Endothelial cell of umbilical vein (primary cell): Measurements from ENCODE around the gene TMEM205. TPM values are rescaled to one million over a fixed set of nuclear protein-coding genes. Genes with fewer than 3 reads are reported as not detected.

Source experiments
- BruUV-seq: library from RNA; stranded (reverse); fragments of 400-500 nt; replicated peaks from 2 replicates; lab custom pipeline; 2021; lab: Mats Ljungman, UMichigan
- CTCF ChIA-PET: fragments of 300-600, 350-600 bp; sonication (Branson Sonifier 250); formaldehyde crosslinking; loops from one replicate; lab custom pipeline; 2021; ENCODE audit warnings: antibody characterized with exemption, inconsistent platforms; lab: Charles Lee
- POLR2A ChIA-PET: fragments of 300-600, 350-600 bp; sonication (Branson Sonifier 250); formaldehyde crosslinking; loops from one replicate; lab custom pipeline; 2021; ENCODE audit warnings: antibody characterized with exemption, inconsistent platforms; lab: Charles Lee
- DNase-seq: peaks from one replicate; pipeline ENCODE4 v3.0.0-alpha.2; 2011; ENCODE audit warnings: low read depth, low spot score
- FAIRE-seq: peaks from 2 replicates; lab custom pipeline; 2011; peaks lifted over from hg19 to GRCh38; lab: Jason Lieb, UNC
- H2AFZ ChIP-seq: 2 replicates; pipeline ENCODE4 v1.6.0; 2012; ENCODE audit warnings: low read depth, low read length, control low read depth, inconsistent platforms
- H3K27ac ChIP-seq: 2 replicates; pipeline ENCODE4 v1.5.1; 2011; ENCODE audit warnings: low read depth, mild to moderate bottlenecking, control low read depth, low read length, moderate library complexity; ENCODE audit not compliant: insufficient read depth
- H3K27me3 ChIP-seq, 2 experiments: 2 replicates each; pipeline versions ENCODE4 v1.6.0 to v1.6.1; 2011; ENCODE audit warnings: low read length in 2 of 2, mixed read lengths in 1 of 2; ENCODE audit not compliant: control insufficient read depth in 2 of 2, insufficient read depth in 2 of 2
- H3K36me3 ChIP-seq, 2 experiments: 2 replicates in 1 of 2; 3 replicates in 1 of 2; pipeline ENCODE4 v1.5.1; 2011; ENCODE audit warnings: low read length in 2 of 2, mild to moderate bottlenecking in 1 of 2, moderate library complexity in 1 of 2; ENCODE audit not compliant: control insufficient read depth in 2 of 2, insufficient read depth in 2 of 2; ENCODE audit errors: extremely low read depth in 1 of 2
- H3K4me1 ChIP-seq: 3 replicates; pipeline ENCODE4 v1.5.1; 2011; ENCODE audit warnings: mild to moderate bottlenecking, low read length; ENCODE audit not compliant: control insufficient read depth, insufficient read depth; ENCODE audit errors: extremely low read depth
- H3K4me2 ChIP-seq: 2 replicates; pipeline ENCODE4 v1.6.1; 2011; ENCODE audit warnings: low read length, control low read depth, mixed read lengths; ENCODE audit not compliant: insufficient read depth
- H3K4me3 ChIP-seq, 3 experiments: fragments of 200-600 bp in 1 of 3; sonication (generic), shearing (Covaris generic) in 1 of 3; replicated peaks in 1 of 3; 2 replicates each; pipeline ENCODE4 v1.5.1; 2011 to 2016; ENCODE audit warnings: control low read depth in 3 of 3, low read length in 3 of 3, mild to moderate bottlenecking in 2 of 3, inconsistent platforms in 1 of 3, low read depth in 1 of 3, moderate library complexity in 1 of 3; ENCODE audit not compliant: insufficient read depth in 1 of 3
- H3K79me2 ChIP-seq: 2 replicates; pipeline ENCODE4 v1.6.0; 2012; ENCODE audit warnings: low read length, inconsistent platforms; ENCODE audit not compliant: control insufficient read depth, insufficient read depth
- H3K9ac ChIP-seq: replicated peaks from 2 replicates; pipeline ENCODE3; 2011; ENCODE audit warnings: low read length, control low read depth; ENCODE audit not compliant: insufficient read depth; ENCODE audit errors: extremely low read depth
- H3K9me1 ChIP-seq: replicated peaks from 3 replicates; pipeline ENCODE4 v1.6.0; 2011; ENCODE audit warnings: mild to moderate bottlenecking, low read length; ENCODE audit not compliant: control insufficient read depth, insufficient read depth; ENCODE audit errors: extremely low read depth
- H3K9me3 ChIP-seq: replicated peaks from 2 replicates; pipeline ENCODE4 v1.5.1; 2012; ENCODE audit warnings: low read length, inconsistent platforms; ENCODE audit not compliant: control insufficient read depth, insufficient read depth
- H4K20me1 ChIP-seq: replicated peaks from 2 replicates; pipeline ENCODE3; 2011; ENCODE audit warnings: mild to moderate bottlenecking, low read length; ENCODE audit not compliant: control insufficient read depth, insufficient read depth; ENCODE audit errors: extremely low read depth
- CTCF ChIP-seq, 2 donors: IDR thresholded peaks; 1 replicate in 1 of 2; 2 replicates in 1 of 2; pipeline ENCODE4 v1.5.1; 2011; ENCODE audit warnings: low read length in 2 of 2, mild to moderate bottlenecking in 2 of 2, moderate library complexity in 2 of 2, control low read depth in 1 of 2, inconsistent platforms in 1 of 2, low read depth in 1 of 2; ENCODE audit not compliant: insufficient read depth in 1 of 2; ENCODE audit errors: extremely low read depth in 1 of 2
- EZH2 ChIP-seq: IDR thresholded peaks from 2 replicates; pipeline ENCODE4 v1.6.1; 2012; ENCODE audit warnings: borderline replicate concordance, low read depth, mild to moderate bottlenecking, moderate library complexity, low read length, inconsistent platforms; ENCODE audit not compliant: severe bottlenecking
- FOS ChIP-seq: IDR thresholded peaks from 2 replicates; pipeline ENCODE4 v1.6.1; 2011; ENCODE audit warnings: mild to moderate bottlenecking, low read length, moderate library complexity, borderline replicate concordance; ENCODE audit not compliant: insufficient read depth
- GATA2 ChIP-seq: IDR thresholded peaks from 2 replicates; pipeline ENCODE4 v1.7.0; 2011; ENCODE audit warnings: low read depth, mild to moderate bottlenecking, moderate library complexity, mixed read lengths, low read length; ENCODE audit not compliant: insufficient read length, insufficient read depth
- JUN ChIP-seq: IDR thresholded peaks from 2 replicates; pipeline ENCODE4 v1.6.1; 2011; ENCODE audit warnings: borderline replicate concordance, low read depth; ENCODE audit not compliant: insufficient read length, insufficient read depth
- MAX ChIP-seq: IDR thresholded peaks from 2 replicates; pipeline ENCODE4 v1.6.1; 2011; ENCODE audit not compliant: insufficient read depth, insufficient read length
- MYC ChIP-seq: IDR thresholded peaks from one replicate; pipeline ENCODE4 v1.6.1; 2011; ENCODE audit warnings: mild to moderate bottlenecking, low read depth, low read length
- POLR2A ChIP-seq: IDR thresholded peaks from 2 replicates; pipeline ENCODE4 v1.6.1; 2012; ENCODE audit warnings: low read depth, mild to moderate bottlenecking, control low read depth, low read length
- POLR2AphosphoS5 ChIP-seq: IDR thresholded peaks from 2 replicates; pipeline ENCODE4 v1.6.1; 2012; ENCODE audit warnings: low read depth, mild to moderate bottlenecking, control low read depth, low read length, moderate library complexity; ENCODE audit not compliant: insufficient read depth
- dilution Hi-C: fragments of 300-500 bp; cut with MboI; formaldehyde crosslinking; loops from one replicate; pipeline ENCODE4 v1.15.0; 2019; ENCODE audit warnings: low sequenced_read_pairs; ENCODE audit not compliant: extremely low pct_ligation_motif_present
- intact Hi-C: fragments of 100-400 bp; cut with micrococcal nuclease; formaldehyde crosslinking; loops from one replicate; pipeline ENCODE4 v1.10.0; 2022
- polyA plus RNA-seq, 4 experiments: library from polyadenylated mRNA; depleted of rRNA in 3 of 4; stranded (reverse) in 3 of 4; unstranded in 1 of 4; fragments of >200 nt; gene quantifications; 2 replicates each; pipeline versions ENCODE4 v1.2.1 to v1.2.3, GENCODE V29; 2011 to 2012; ENCODE audit warnings: missing spikeins in 1 of 4
- total RNA-seq: library from RNA; stranded (reverse); gene quantifications from 2 replicates; pipeline ENCODE4 v1.2.3, GENCODE V29; 2021

The TMEM205 gene
- total and polyA plus RNA-seq, 2 donors (not counting 3 experiments of a cell fraction or from before 2014, with no cell fraction given): 57.3 to 345 TPM

DNA sequence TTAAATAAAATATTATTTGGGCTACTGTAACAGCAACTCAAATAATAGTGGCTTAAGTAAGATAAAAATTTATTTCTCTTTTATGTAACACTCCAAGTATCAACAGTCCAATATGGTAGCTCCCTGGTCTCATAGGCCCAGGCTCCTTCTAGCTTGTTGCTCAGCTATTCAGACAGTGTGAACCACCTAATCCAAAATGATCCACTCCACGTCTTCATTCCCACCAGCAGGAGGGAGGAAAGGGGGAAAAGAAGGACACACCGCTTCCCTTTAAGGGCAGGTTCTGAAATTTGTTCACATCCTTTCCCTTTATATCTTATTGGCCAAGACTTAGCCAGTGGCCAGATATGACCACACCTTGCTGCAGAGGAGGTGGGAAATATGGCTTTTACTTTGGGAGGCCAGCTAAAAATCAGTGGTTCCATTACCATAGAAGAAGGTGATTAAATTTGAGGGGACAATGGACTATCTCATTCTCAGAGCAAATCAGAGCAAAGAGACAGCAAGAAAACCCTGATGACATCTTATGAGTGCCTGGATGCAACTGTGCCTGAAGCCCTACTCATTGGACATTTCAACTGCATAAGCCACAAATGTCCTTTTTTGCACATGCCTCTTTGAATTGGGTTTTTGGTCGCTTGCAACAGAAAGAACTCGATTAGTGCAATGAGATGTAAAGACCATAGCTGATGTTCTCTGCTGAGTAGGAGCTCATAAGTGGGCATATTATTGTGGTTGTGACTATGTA lies 45.0 kb upstream of the TMEM205 start:
- H3K9me1 ChIP-seq: no peaks in the 10 kb centered on the region
- H4K20me1 ChIP-seq: no peaks in the 10 kb centered on the region
- H3K27me3 ChIP-seq: no peaks in the 10 kb centered on the region
- H3K36me3 ChIP-seq: no peaks in the 10 kb centered on the region
- intact Hi-C loops: no loop called here
- no peaks in the 10 kb centered on the region for H3K4me1 ChIP-seq
- no peaks in the 10 kb centered on the region for H3K9me3 ChIP-seq
- BruUV-seq: no TSS peak
- no peak overlapping the region for H2AFZ ChIP-seq
- no peak for DNase-seq
- CTCF ChIA-PET: interaction anchor here (1.0 to 2.2 kb wide), 3 partner anchors 8 to 44 kb away, joined by 3 to 11 read pairs (median 4); partner anchors contain the start of gene PRKCSH
- H3K4me2 ChIP-seq: no peak overlapping the region
- no peak for TF ChIP-seq POLR2A
- TF ChIP-seq FOS: no peak
- no peak for TF ChIP-seq POLR2AphosphoS5
- TF ChIP-seq CTCF (IDR thresholded peaks at IDR 0.05; ENCODE audit: extremely low read depth in 1 of 2, insufficient read depth in 1 of 2, low read depth in 1 of 2, low read length in 2 of 2): no peak
- TF ChIP-seq MYC: no peak
- no peak for TF ChIP-seq EZH2
- TF ChIP-seq GATA2: no peak
- no peak for TF ChIP-seq JUN
- TF ChIP-seq MAX: no peak
- H3K79me2 ChIP-seq: no peaks in the 10 kb centered on the region
- H3K9ac ChIP-seq: no peak overlapping the region
- no peak overlapping the region for H3K27ac ChIP-seq
- POLR2A ChIA-PET: no interaction called here
- dilution Hi-C loops: no loop called here
- no peak overlapping the region for H3K4me3 ChIP-seq
- no peak for FAIRE-seq
